NCI-H146 treated with DMSO at 0.1 percent for 48 hours (cell line): ENCODE results near the gene RTL10.
A peak's percentile ranks its signal among the peaks of the same experiment; 100 is the strongest.
"Not testable (repeated sequence)": the region's sequence is repeated elsewhere in the genome, so short reads cannot be mapped to it uniquely, and the experiment has no call there.

Experiments used
- DNase-seq: peaks from one replicate; lab custom pipeline; 2025; ENCODE audit not compliant: unreplicated experiment; lab: John Stamatoyannopoulos, UW

Gene RTL10

GRCh38 chr22:19845054-19845722 lies 9.5 kb downstream of the RTL10 start:
- DNase-seq: no peak

- no peak for DNase-seq
Observed at GRCh38 chr22:19844377-19845053, 10.2 kb downstream of the RTL10 start.

- no peak for DNase-seq
Observed at GRCh38 chr22:19843857-19844376, 10.8 kb downstream of the RTL10 start.

GRCh38 chr22:19843107-19843856 lies 11.4 kb downstream of the RTL10 start:
- peak; percentile 29 for DNase-seq

- peak; percentile 6 for DNase-seq
Observed at GRCh38 chr22:19842393-19843106, 12.1 kb downstream of the RTL10 start.

GRCh38 chr22:19841641-19842392 lies 12.9 kb downstream of the RTL10 start:
- DNase-seq: no peak

- DNase-seq: no peak
Observed at GRCh38 chr22:19840955-19841640, 13.6 kb downstream of the RTL10 start.

- no peak for DNase-seq
Observed at GRCh38 chr22:19840059-19840458, 14.6 kb downstream of the RTL10 start.

- DNase-seq: no peak
Observed at GRCh38 chr22:19837915-19838314, 16.8 kb downstream of the RTL10 start.

- no peak for DNase-seq
Observed at GRCh38 chr22:19836512-19836911, 18.2 kb downstream of the RTL10 start.

- DNase-seq: no peak
Observed at GRCh38 chr22:19834599-19834998, 20.1 kb downstream of the RTL10 start.

- DNase-seq: not testable (repeated sequence)
Observed at GRCh38 chr22:19833327-19833726, 21.3 kb downstream of the RTL10 start.

- DNase-seq: no peak
Observed at GRCh38 chr22:19832476-19833108, 22.1 kb downstream of the RTL10 start.

- not testable (repeated sequence) for DNase-seq
Observed at GRCh38 chr22:19831979-19832378, 22.7 kb downstream of the RTL10 start.

- no peak for DNase-seq
Observed at GRCh38 chr22:19831016-19831415, 23.7 kb downstream of the RTL10 start.

GRCh38 chr22:19828035-19828401 lies 26.7 kb downstream of the RTL10 start:
- no peak for DNase-seq

- no peak for DNase-seq
Observed at GRCh38 chr22:19827341-19828034, 27.2 kb downstream of the RTL10 start.

GRCh38 chr22:19826619-19826950 lies 28.1 kb downstream of the RTL10 start:
- DNase-seq: no peak
